Measurements from ENCODE around the gene NHSL1. TPM values are rescaled to one million over a fixed set of nuclear protein-coding genes. Genes with fewer than 3 reads are reported as not detected.
A peak's percentile ranks its signal among the peaks of the same experiment; 100 is the strongest.

NHSL1 gene
- total and polyA plus RNA-seq, 11 donors: 13.9 to 103 (median 46.1) TPM

- no peak for ATAC-seq
- Histone ChIP-seq H3K27ac (no peak overlapping the region), H3K9me3 (no peaks in the 10 kb centered on the region), H3K27me3 (no peaks in the 10 kb centered on the region), H3K36me3 (no peaks in the 10 kb centered on the region), H3K4me1 (peaks cover 0 to 56% (median 21%) of the 10 kb centered on the region in 12 donors), H3K4me3 (no peak overlapping the region)
- TF ChIP-seq CTCF (IDR thresholded peaks at IDR 0.05) (no peak), POLR2A (IDR thresholded peaks at IDR 0.05) (no peak)
- intact Hi-C loops (cut with DNase I): no loop called here
- no peak for DNase-seq
- 37 to 52% (median 39%) methylated on average over 2 of the region's 2 CpGs for WGBS, 4 donors
Measured at GRCh38 chr6:138533667-138534066, 34.4 kb upstream of the NHSL1 start.

- TF ChIP-seq CTCF (IDR thresholded peaks at IDR 0.05): no peak
- TF ChIP-seq POLR2A (IDR thresholded peaks at IDR 0.05): no peak
- Histone ChIP-seq H3K4me3 (no peak overlapping the region), H3K27ac (no peak overlapping the region), H3K9me3 (no peaks in the 10 kb centered on the region), H3K27me3 (no peaks in the 10 kb centered on the region), H3K36me3 (no peaks in the 10 kb centered on the region), H3K4me1 (peaks cover 0 to 55% (median 17%) of the 10 kb centered on the region in 12 donors)
- intact Hi-C loops (cut with DNase I): no loop called here
- WGBS, 4 donors: 98 to 100% (median 98%) methylated on average over 2 of the region's 2 CpGs
- ATAC-seq (no peak), DNase-seq (no peak)
Measured at GRCh38 chr6:138531387-138531786, 32.1 kb upstream of the NHSL1 start.

- intact Hi-C loops (cut with DNase I): no loop called here
- peaks cover 0 to 45% (median 15%) of the 10 kb centered on the region in 12 donors for H3K4me1 ChIP-seq
- H3K27me3 ChIP-seq: no peaks in the 10 kb centered on the region
- TF ChIP-seq POLR2A (IDR thresholded peaks at IDR 0.05) (no peak), CTCF (IDR thresholded peaks at IDR 0.05) (peak in 5 of 12 donors; percentile 16 to 29 (median 21))
- peak in 3 of 4 donors; percentile 23 to 43 (median 43) for ATAC-seq
- WGBS, 4 donors: 61 to 78% (median 65%) methylated on average over 3 of the region's 3 CpGs
- H3K4me3 ChIP-seq: no peak overlapping the region
- DNase-seq: no peak
- H3K9me3 ChIP-seq: no peaks in the 10 kb centered on the region
- peak overlapping the region in 2 of 12 donors; percentile 11 to 15 for H3K27ac ChIP-seq
- no peaks in the 10 kb centered on the region for H3K36me3 ChIP-seq
Measured at GRCh38 chr6:138529478-138529877, 30.2 kb upstream of the NHSL1 start.

- Histone ChIP-seq H3K4me1 (peaks cover 0 to 51% (median 17%) of the 10 kb centered on the region in 12 donors), H3K36me3 (no peaks in the 10 kb centered on the region), H3K27ac (no peak overlapping the region), H3K4me3 (no peak overlapping the region), H3K27me3 (no peaks in the 10 kb centered on the region), H3K9me3 (no peaks in the 10 kb centered on the region)
- intact Hi-C loops (cut with DNase I): no loop called here
- DNase-seq: no peak
- WGBS, 4 donors: 77 to 87% (median 82%) methylated on average over 2 of the region's 2 CpGs
- TF ChIP-seq CTCF (IDR thresholded peaks at IDR 0.05): no peak
- TF ChIP-seq POLR2A (IDR thresholded peaks at IDR 0.05): no peak
- no peak for ATAC-seq
Measured at GRCh38 chr6:138528956-138529355, 29.7 kb upstream of the NHSL1 start.
